COLO668 (cell line): Measurements from ENCODE around the gene CAPN11.
"Not testable (repeated sequence)": the region's sequence is repeated elsewhere in the genome, so short reads cannot be mapped to it uniquely, and the experiment has no call there.

Source experiments
- DNase-seq: peaks from one replicate; lab custom pipeline; 2025; ENCODE audit not compliant: unreplicated experiment; lab: John Stamatoyannopoulos, UW

CAPN11 gene

DNA sequence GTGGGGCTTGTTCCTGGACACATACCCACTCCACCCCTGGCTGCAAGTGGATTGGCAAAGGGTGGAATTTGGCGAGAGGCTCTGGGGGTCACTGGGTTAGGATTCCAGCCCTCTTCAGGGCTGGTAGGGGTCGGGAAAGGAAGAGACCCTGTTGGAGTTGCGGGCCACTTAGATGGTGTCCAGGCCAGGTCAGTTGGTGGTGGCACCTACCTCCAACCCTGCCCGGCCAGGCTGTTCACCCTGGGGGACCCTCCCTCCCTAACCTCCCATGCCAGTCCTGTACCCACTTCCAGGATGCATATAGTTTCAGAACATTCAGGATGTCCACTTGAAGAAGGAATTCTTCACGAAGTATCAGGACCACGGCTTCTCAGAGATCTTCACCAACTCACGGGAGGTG is 21.0 kb downstream of the CAPN11 start:
- no peak for DNase-seq

DNA sequence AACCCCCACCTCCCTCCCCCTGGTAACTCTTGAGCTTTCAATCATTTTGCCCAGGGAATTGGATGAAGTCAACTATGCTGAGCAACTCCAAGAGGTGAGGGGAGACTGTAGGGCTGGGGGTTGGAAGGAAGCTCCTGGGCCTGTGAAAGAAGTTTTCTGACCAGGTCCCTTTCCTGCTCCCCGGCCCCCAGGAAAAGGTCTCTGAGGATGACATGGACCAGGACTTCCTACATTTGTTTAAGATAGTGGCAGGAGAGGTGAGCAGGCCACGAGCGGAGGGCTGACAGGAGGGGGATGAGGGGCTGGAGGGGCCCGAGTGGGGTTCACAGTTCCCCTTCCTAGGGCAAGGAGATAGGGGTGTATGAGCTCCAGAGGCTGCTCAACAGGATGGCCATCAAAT is 21.8 kb downstream of the CAPN11 start:
- no peak for DNase-seq

DNA sequence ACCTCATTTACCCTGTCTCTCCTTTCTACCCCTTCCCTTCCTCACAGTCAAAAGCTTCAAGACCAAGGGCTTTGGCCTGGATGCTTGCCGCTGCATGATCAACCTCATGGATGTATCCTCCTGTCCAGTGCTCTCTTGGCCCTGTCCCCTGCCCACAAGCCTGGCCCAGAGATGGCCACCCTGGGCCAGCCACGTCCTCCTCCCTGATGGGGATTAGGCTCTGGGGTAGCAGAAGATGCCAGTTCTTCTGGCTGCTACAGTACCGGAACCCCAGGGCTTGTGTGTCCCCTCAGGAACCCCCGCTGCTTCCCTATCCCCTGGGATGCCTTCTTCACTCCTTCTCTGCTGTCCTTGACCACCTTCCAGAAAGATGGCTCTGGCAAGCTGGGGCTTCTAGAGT is 22.3 kb downstream of the CAPN11 start:
- no peak for DNase-seq

DNA sequence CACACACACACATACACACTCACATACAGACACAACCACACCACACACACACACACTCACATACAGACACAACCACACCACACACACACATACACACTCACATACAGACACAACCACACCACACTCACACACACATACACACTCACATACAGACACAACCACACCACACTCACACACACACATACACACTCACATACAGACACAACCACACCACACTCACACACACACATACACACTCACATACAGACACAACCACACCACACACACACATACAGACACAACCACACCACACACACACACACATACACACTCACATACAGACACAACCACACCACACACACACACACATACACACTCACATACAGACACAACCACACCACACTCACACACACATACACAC is 23.2 kb downstream of the CAPN11 start:
- not testable (repeated sequence) for DNase-seq

DNA sequence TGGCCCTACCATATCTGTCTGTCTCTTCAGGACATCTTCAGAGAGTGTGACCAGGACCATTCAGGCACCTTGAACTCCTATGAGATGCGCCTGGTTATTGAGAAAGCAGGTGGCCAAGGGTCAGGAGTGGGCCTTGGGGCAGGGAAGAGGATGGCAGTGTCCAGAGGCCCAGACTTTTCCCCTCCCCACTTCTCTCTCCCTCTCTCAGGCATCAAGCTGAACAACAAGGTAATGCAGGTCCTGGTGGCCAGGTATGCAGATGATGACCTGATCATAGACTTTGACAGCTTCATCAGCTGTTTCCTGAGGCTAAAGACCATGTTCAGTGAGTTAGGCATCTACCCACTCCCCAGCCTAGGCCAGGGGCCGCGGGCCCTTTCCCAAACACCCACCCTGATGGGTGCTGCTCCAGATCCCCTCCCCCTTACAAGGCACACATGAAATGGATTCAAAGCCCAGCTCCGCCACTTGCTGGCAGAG is 24.3 kb downstream of the CAPN11 start:
- no peak for DNase-seq

DNA sequence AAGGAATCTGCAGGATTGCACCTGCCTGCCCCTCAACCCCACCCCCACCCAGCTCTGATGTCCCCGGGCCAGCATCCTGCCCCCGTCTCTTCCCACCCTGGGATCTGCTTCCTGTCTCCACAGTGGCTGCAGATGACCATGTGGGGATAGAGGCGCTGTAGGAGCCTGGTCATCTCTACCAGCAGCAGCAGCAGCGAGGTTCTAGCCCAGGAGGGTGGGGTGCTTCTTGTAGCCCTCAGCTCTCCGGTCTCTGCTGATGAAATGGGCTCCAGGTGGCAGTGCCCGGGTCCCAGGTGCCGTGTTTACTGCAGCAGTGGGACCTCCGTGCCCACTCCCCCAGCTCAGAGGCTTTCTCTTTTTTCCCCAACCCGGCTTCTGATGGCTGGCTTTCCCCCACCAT is 25.2 kb downstream of the CAPN11 start:
- DNase-seq: no peak

DNA sequence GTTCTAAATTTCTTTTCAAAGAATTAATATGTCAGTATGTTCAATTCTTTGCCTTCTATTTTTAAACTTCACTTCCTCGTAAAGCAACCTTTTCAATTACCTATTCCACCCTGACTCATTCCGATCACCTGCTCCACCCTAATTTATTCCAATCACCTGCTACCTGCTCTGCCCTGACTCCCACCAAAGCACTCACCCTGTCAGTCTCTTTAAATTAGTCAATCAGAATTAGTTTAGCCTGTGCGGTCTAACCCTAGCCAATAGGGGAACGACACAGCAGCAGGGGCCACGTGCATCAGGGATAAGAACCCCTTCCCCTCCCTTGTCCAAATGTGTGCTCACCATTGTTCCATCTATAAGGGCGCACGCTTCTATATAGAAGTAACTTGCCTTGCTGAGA is 26.7 kb downstream of the CAPN11 start:
- DNase-seq: not testable (repeated sequence)

DNA sequence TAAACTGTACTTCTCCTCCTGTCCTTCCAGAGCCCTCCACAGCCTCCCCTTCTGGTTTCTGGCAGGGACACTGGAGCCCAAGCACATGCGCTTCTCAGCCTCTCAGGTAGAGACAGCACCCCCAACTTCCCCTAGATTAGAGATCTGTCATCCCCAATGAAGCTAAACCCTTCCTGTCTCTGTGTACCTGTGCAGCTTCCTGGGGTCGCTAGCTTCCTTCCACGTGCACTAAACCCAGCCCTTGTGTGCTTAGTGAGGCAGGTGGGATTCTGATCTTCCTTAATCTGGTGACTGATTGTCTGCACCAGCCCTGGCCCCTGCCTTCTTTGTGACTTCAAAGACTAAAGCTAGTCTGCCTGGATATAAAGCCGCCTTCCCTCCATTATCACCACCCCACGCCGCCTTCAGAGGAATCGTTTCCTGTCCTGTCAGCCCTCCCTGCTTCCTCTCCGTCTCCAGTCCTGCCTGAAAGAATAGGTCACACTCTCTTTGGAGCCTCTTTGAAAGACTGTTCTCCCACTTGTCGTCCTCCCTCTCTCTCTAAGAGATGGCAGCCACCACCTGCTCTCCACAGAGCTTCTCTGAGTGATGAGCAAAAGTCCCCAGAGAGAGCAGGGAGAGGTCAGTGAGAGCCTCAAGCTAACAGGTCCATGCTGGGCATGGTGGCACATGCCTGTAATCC is 27.5 kb downstream of the CAPN11 start:
- no peak for DNase-seq

DNA sequence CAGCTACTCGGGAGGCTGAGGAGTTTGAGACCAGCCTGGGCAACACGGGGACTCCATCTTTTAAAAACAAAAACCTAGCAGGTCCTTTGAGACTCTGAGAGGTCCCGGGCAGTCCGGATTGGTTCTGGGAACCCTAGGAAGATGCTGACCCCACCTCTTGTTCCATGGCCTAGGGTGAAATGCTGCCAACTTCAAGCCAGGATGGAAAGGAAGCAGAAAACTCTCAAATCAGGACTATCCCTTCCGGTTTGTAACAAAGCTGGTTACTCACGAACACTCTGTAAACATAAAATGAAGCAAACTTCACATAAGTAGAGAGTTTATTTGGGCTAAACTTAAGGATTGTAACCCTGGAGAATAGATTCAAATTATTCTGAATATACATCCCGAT is 28.0 kb downstream of the CAPN11 start:
- no peak for DNase-seq

DNA sequence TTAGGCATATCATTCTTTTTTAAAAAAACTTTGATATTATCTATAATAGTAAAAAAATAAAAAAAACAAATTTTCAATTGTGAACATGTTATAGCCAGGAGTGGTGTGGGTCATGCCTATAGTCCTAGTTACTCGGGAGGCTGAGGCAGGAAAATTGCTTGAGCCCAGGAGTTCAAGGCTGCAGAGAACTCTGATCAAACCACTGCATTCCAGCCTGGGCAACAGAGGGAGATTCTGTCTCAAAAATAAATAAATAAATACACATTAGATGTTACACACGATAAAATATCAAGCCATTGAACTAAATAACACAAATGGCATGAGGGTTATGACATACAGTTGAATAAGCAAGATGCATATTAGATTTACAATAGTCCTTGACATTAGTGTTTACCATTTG is 30.2 kb downstream of the CAPN11 start:
- no peak for DNase-seq

DNA sequence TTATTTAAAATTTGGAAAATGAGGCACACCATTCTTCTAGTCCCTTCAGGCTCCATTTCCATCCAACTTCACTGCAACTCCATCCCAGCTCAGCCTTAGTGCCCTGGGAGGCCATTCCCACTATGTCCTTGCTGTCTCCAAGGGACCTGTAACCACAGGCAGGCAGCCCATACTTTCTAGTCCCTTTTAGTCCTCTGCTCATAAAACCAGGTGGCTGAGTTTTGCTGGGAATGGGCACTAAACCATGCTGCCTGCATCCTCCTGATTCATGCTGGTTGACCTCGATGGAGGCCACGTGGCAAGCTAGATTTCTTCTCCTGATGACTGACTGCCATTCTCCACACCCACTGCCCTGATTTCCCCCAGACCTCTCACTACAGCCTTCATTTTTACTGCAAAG is 30.6 kb downstream of the CAPN11 start:
- DNase-seq: no peak

DNA sequence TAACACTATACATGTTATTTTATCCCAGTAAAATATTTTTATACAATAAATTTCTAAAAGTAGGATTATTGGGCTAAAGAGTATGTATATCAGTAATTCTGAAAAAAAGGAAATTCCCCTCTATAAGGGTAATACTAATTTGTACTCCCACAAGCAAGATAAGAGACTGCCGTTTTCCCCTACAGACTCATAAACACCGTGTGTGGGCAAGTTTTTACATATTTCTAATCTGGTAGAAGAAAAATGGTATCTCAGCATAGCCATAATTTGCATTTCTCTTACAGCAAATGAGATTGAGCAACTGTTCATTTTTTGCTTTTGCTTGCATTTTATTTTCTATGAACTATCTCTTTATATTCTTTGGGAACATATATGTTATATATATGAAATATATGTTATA is 32.1 kb downstream of the CAPN11 start:
- no peak for DNase-seq

DNA sequence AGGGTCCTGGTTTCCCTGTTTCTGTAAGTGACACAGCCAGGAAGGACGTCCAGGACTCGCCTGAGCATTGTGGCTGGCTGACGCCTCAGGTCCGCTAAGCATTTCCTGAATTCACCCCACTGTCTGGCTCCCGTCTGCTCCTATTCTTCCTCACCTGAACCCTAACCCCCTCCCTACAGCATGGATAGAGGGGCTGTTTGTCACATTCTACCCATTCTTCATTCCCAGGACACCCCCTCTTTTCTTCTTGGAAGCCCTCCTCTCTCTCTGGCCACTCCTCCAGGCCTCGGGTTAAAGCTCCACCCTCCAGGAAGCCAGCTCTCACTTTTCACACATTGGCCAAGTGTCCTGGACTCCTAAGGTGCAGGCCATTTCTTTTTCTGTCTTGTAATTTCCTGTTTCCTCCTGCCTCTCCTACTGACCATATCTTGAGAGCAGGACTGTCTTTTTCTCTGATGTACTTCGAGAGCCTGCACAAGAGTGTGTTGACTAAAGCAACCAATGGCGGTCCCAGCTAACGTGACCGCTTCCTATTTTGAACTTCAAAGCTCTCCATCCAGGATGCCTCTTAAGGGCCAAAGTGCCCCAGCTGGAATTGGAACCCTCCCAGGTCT is 33.9 kb downstream of the CAPN11 start:
- DNase-seq: no peak

DNA sequence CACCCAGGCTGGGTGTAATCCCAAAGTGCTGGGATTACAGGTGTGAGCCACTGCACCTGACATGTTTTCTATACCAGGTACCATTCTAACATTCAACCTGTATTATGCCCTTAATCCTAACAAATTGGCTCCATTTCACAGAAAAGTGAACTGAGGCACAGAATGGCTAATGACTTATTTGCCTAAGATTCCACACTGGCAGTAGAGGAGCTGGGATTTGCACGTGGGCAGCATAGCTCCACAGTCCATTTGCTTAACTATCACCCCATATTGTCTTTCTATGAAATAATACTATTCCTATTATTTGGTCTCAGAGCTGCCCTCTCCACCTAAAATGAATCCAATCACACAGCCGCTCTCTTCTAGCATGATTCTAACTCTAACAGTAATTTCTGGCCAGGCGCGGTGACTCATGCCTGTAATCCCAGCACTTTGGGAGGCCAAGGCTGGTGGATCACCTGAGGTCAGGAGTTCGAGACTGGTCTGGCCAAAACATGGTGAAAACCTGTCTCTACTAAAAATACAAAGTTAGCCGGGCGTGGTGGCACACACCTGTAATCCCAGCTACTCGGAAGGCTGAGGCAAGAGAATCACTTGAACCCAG is 34.8 kb downstream of the CAPN11 start:
- DNase-seq: no peak

DNA sequence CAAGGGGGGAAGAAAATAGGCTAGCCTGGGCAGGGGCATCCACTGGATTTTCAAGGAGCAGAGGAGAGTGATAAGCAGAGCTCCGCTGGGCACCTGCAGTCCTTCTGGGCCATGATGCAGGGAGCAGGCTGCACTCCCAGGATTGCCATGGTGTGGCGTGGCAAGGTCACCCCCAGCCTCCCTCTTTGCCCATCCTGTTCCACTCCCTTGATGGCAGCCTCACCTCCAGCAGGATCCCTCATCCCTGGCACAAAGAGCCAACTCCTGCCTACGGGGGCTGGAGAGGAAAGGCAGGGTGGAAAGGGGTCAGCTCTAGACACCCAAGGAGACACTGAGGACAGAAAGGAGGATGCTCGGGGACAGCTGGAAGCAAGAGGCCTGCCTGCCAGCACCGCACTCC is 35.7 kb downstream of the CAPN11 start:
- DNase-seq: no peak

DNA sequence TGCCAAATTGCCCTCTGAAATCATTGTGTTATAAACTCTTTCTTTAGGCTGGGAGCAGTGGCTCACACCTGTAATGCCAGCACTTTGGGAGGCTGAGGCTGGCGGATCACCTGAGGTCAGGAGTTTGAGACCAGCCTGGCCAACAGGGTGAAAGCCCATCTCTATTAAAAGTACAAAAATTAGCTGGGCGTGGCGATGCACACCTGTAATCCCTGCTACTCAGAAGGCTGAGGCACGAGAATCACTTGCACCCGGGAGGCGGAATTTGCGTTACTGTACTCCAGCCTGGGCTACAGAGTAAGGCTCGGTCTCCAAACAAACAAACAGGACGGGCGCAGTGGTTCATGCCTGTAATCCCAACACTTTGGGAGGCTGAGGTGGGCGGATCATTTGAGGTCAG is 37.7 kb downstream of the CAPN11 start:
- not testable (repeated sequence) for DNase-seq

DNA sequence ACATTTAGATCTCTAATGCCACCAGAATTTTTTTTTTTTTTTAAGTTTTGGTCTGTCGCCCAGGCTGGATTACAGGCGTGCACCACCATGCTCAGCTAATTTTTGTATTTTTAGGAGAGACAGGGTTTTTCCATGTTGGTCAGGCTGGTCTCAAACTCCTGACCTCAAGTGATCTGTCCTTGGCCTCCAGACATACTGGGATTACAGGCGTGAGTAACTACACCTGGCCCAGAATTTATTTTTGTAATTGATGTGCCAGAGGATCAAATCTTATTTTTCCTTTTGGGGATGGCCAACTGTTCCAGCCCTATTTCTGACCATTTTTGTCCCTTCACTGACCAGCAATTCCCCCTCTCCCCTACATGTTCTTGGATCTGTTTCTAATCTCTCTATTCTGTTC is 40.1 kb downstream of the CAPN11 start:
- DNase-seq: no peak

DNA sequence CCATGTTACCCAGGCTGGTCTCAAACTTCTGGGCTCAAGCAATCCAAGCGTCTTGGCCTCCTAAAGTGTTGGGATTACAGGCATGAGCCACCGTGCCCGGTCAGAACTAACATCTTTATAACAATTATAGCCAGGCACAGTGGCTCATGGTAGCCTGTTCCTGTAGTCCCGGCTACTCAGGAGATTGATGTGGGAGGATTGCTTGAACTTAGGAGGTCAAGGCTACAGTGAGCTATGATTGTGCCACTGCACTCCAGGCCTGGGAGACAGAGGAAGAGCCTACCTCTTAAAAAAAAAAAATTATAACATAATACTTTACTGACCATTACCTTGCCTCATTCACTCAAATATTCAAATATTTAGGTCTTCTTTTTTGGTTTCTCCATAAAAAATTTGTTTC is 41.3 kb downstream of the CAPN11 start:
- no peak for DNase-seq

DNA sequence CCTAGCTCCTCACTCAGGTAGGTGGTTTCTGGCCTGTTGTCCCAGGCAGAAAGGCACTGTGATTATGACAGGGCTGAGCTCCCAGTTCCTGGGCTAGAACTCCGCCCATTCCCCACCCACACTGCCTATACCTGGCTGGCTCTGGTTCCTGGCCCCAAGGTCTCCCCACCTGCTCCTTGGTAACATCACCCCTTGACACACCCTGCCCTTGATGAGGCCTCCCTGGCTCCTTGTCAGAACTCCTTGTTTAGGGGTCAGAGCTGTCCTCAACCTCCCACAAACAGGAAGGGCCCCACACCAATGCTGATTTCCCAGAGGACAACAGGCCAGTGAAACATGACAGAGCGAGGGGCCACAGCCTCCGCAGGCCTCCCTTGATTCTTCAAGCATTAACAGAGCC is 42.6 kb downstream of the CAPN11 start:
- DNase-seq: no peak

DNA sequence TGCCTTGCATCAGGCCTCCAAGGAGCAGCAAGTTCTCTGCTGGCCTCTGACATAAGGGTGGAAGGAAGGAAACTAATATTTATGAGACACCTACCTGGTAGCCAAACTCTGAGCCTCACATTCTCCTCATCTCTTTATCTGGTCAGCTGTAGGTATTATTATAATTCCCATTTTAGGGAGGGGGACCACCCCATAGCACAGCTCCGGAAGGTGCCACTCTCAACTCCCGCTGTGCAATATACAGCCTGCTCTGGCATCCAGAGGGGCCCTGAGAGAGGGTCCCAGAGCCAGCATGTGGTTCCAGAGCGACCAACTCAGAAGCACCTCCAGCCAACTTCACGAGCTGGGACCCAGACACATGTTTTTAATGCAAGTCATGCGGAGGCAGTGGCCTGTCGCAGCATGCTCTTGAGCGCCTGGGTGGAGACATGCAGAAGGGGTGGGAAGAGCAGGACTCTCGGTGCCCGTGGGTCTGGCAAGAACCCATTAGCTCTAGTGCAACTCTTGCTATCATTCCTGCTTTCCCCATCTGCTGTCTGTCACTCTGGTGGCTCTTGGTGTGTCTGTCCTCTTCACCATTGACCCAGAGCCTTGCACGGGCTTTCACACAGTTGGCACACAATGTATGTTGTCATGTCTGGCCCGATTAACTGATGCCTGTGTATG is 43.2 kb downstream of the CAPN11 start:
- no peak for DNase-seq

DNA sequence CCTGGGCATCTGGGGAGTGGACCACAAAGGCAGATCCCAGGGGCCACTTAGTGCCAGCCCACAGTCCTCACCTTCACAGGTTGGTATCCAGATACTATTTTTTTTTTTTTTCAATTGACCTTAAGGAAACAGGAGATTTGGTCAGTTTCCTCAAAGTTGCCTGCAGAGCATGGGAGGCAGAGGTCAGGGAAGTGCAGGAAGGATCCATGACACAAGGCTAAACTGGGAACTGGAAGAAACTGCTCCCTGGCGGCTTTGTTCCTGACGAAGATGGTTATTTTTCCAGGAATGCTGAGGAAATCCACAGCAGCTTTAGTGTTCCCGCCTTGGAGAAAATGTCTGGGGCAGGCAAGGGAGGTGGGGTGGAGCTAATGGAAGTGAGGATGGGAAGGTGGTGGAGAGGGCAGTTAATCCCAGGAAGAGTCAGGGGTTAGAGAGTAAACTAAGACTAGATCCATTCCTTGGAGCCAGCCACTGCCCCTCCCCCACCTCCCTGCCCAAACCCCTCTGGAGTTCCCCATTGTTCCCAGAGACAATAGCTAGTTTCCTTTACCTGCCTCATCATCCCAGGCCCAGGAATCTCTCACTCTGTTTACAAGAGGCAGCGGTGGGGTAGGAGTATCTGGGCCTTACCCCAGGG is 43.8 kb downstream of the CAPN11 start:
- no peak for DNase-seq
